Astrocyte of the cerebellum (primary cell): ENCODE results near the gene PSMA7.

Experiments used
- DNase-seq: peaks from one replicate; pipeline ENCODE4 v3.0.0-alpha.2; 2011; ENCODE audit warnings: low read depth
- H3K4me3 ChIP-seq: 2 replicates; pipeline ENCODE4 v1.5.1; 2011; ENCODE audit warnings: mild to moderate bottlenecking, low read depth, low read length, moderate library complexity
- in situ Hi-C: cut with HindIII; loops from 2 replicates; pipeline ENCODE4 v1.10.0; 2017; ENCODE audit warnings: low sequenced_read_pairs
- TF ChIP-seq, protein P1 (sequence below): IDR thresholded peaks from 2 replicates; pipeline ENCODE4 v1.5.1; 2012; ENCODE audit warnings: low read length, low read depth, moderate library complexity, mild to moderate bottlenecking; ENCODE audit errors: missing control alignments

PSMA7 gene

GRCh38 chr20:62133864-62134263, 9.3 kb downstream of the PSMA7 start:
- TF ChIP-seq, protein P1, sequence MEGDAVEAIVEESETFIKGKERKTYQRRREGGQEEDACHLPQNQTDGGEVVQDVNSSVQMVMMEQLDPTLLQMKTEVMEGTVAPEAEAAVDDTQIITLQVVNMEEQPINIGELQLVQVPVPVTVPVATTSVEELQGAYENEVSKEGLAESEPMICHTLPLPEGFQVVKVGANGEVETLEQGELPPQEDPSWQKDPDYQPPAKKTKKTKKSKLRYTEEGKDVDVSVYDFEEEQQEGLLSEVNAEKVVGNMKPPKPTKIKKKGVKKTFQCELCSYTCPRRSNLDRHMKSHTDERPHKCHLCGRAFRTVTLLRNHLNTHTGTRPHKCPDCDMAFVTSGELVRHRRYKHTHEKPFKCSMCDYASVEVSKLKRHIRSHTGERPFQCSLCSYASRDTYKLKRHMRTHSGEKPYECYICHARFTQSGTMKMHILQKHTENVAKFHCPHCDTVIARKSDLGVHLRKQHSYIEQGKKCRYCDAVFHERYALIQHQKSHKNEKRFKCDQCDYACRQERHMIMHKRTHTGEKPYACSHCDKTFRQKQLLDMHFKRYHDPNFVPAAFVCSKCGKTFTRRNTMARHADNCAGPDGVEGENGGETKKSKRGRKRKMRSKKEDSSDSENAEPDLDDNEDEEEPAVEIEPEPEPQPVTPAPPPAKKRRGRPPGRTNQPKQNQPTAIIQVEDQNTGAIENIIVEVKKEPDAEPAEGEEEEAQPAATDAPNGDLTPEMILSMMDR = no peak
- in situ Hi-C loops = no loop called here
- DNase-seq = no peak
- no peak overlapping the region for H3K4me3 ChIP-seq

DNA sequence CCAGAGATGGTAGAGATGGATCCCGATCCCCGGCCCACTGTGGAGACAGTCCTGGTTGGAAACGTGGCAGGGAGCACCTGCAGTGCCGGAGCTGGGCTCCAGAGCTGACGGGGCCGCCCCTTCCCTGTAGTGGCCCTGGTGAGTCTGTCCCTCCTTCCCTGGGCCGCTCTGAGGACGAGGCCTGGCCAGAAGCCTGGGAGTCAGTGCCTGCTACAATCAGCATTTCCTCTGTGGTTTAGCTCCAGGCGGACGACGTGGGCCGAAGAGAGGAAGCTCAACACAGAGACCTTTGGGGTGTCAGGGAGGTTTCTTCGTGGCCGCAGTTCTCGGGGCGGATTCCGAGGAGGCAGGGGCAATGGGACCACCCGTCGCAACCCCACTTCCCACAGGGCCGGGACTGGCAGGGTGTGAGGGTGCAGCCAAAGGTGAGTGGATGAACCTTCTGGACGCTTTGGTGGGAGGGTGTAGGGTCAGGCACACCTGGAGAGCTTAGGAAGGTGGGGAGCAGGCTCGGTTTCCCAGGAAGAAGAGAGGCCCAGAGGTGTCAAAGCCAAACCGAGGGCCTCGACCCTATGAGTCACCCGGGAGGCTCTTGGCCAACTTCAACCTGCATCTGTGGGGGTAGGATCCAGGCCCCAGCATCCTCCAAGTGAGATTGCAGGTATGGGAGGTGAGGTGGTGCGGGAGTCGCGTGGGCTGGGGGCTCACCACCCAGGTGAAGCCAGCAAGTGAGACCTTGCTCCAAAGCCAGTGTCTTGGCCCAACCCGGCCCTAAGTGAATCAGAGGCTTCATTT, 9.9 kb downstream of the PSMA7 start:
- H3K4me3 ChIP-seq = no peak overlapping the region
- TF ChIP-seq, protein P1 = no peak
- no peak for DNase-seq
- in situ Hi-C loops = no loop called here

GRCh38 chr20:62132421-62132820, 10.8 kb downstream of the PSMA7 start:
- H3K4me3 ChIP-seq = no peak overlapping the region
- TF ChIP-seq, protein P1 = no peak
- DNase-seq = no peak
- in situ Hi-C loops = no loop called here

DNA sequence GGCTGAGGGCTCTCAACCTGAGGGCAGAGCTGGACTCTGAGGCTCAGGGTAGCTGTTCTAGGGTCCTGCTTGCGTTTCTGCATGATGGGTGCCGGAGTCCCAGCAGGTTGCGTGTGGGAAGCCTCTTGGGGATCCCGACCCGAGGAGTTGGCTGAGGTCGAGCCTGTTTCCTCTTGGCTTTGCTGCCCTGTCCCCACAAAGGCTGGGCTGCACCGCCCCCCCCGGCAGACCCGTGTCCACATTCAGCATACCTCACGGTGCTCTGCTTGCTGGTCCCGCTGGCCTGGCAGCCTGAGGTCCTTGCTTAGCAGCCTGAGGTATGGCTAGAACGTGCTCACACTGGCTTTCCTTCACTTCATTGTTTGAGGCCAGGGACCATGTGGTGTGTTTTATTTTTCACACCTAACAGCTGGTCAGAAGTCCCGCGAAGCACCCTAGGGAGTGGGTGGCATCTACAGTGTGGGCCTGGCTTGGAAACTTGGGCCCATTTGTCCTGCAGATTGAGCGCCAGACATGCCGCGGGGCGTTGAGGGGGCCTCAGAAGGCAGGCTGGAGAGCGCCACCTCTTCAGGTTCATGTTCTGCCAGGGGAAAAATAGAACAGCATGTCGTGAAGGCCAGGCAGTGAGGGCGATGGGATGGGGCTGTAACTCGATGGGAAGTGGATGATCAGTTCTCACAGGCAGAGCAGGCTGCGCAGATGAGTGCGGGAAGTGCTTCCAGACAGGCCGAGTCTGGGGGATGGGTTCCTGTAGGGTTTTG, 11.5 kb downstream of the PSMA7 start:
- TF ChIP-seq, protein P1 = no peak
- DNase-seq = no peak
- no peak overlapping the region for H3K4me3 ChIP-seq
- in situ Hi-C loops = no loop called here

DNA sequence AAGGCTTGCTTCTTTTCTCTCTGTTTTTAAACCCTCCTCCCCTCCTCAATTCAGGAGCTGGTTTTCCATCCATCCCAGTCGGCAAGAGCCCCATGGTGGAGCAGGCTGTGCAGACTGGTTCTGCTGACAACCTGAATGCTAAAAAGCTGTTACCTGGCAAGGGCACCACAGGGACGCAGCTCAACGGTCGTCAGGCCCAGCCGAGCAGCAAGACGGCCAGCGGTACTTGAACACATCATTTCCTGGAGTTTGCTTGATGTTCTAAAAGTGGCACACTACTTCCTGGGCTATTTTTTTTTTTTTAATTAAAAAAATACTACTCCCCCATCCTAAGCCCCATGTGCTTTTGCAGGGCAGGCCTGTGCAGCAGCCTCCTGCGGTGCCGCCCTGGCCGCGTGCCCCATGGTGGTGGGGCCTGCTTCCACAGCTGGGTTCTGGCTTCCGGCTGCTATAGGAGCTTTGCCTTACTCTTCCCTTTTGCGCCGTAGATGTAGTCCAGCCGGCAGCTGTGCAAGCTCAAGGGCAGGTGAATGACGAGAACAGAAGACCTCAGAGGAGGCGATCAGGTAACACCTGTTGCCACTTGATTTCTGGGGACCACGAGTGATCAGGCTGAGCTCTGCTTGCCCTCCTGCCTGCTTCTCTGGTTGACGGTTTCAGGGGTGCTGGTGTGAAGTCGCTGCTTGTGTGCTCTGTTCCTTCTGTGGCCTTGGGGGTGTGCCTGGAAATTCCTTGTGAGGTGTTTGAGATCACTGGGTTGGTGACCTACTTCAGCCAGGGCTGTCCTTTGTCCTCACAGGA, 13.3 kb downstream of the PSMA7 start:
- TF ChIP-seq, protein P1 = no peak
- no peak for DNase-seq
- H3K4me3 ChIP-seq = no peak overlapping the region
- in situ Hi-C loops = no loop called here

DNA sequence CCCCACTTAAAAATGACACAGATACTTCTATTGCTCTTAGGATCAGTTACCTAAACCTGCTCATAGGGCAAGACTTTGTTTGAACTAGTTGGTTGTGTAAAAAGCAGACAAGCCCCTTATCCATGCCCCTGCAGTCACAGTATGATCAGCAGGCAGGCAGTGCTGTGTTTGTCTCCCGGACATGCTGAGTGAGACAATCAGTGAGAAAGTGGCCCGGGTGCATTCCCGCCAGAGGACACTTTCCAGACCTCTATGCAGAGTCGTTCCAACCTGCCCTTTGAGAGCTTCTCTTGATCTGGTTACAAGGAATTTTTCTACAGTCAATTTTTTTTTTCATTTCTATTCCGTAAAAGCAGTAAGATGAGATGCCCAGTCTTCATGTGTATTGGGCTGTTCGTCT, 14.7 kb downstream of the PSMA7 start:
- H3K4me3 ChIP-seq = no peak overlapping the region
- DNase-seq = no peak
- in situ Hi-C loops = no loop called here

More for the DNA sequence above, 14.7 kb downstream of the PSMA7 start:
- TF ChIP-seq, protein P1 = no peak
